Measurements from ENCODE around the gene SPIRE2.
"Not testable (repeated sequence)": the region's sequence is repeated elsewhere in the genome, so short reads cannot be mapped to it uniquely, and the experiment has no call there.

SPIRE2 gene, protein sequence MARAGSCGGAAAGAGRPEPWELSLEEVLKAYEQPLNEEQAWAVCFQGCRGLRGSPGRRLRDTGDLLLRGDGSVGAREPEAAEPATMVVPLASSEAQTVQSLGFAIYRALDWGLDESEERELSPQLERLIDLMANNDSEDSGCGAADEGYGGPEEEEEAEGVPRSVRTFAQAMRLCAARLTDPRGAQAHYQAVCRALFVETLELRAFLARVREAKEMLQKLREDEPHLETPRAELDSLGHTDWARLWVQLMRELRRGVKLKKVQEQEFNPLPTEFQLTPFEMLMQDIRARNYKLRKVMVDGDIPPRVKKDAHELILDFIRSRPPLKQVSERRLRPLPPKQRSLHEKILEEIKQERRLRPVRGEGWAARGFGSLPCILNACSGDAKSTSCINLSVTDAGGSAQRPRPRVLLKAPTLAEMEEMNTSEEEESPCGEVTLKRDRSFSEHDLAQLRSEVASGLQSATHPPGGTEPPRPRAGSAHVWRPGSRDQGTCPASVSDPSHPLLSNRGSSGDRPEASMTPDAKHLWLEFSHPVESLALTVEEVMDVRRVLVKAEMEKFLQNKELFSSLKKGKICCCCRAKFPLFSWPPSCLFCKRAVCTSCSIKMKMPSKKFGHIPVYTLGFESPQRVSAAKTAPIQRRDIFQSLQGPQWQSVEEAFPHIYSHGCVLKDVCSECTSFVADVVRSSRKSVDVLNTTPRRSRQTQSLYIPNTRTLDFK

DNA sequence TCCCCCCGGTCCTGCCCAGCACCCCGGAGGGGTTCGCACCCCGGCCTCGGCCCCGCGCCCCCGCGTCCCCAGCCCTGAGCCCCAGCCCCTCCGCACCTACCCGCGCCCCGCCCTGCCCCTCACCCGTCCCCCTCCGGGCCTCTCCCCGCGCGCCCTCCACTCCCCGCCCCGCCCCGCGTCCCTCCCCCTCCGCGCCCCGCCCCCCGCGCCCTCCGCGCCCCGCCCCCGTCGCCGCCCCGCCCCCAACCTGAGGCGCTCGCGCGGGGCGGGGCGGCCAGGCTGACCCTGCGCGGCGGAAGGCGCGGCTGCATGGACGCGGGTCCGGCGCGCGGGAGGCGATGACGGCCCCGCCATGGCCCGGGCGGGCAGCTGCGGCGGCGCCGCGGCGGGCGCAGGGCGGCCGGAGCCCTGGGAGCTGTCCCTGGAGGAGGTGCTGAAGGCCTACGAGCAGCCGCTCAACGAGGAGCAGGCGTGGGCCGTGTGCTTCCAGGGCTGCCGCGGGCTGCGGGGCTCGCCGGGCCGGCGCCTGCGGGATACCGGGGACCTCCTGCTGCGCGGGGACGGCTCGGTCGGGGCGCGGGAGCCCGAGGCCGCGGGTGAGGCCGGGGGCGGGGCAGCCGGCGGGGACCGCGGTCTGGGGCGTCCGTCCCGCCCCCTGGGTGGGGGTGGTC is at the start of gene SPIRE2:
Gene SPIRE2, plus strand, starts transcription at position 277 of the 671 bp plus-strand sequence. Its CDS starts 76 bp downstream, at position 353.
- DNase-seq (ENCODE audit: low spot score) = peak; percentile 66

DNA sequence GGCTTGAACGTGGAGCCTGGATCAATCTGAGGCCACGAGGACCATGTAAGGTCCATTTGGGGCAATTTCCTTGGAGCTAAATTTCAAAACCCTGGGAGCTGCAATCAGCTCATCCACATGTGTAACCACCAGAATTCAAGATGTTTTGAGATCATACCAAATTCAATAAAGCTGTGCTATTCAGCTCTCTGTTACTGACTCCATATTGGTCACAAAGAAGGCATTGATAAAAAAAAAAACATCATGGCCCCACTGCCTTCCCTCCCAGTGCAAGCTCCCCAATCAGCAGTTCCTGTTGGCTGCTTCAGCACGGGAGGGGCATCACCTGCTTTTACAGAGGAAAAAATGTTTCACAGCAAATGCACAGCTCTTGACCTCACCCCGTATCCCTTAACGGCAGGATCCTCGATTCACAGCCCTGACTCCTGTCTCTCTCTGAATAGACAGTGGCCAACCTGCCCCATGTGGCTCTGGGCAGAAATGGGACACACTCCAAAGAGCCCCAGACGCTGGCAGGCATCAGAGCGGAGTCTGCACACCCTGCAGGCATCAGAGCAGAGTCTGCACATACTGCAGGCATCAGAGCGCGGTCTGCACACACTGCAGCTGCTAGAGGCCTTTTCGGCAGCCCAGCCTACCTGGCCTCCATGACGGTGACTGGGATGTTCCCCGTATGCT is 48.9 kb upstream of the SPIRE2 start:
- no peak for DNase-seq (ENCODE audit: low spot score)

DNA sequence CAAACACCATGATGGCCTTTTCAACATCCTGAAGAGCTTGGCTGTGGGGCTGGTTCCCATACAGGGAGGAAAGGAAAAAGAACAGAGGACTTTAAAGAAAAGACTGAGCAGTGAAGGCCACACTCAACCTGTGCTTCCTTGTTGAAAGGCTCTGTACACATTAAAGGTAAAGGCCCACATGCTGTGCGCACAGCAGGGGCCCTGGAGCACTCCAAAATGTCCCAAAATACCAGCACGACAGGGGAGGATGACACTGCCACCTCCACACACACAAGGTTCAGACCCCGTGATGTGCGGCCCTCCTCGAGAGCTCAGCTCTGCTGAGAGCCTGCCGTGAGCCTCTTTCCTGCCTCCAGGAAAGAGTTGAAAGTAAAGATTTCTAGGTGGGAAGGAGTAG is 48.4 kb upstream of the SPIRE2 start:
- no peak for DNase-seq (ENCODE audit: low spot score)

DNA sequence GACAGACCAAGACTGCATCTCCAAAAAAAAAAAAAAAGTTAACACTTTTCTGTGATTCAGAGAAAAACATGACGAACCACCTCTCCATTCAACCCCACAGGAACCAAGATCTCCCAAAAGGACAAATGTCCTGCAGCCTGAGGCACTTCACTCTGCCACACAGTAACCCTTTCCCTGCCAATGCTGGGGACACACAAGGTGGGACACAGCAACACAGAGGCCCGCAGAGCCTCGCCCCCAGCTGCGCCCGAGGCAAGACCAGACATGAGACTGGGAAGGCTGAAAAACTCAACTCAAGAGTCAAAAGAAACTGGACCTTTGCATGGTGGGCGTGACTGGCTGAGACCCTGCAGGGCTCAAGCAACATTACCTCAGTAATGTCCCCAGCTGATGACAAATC is 45.8 kb upstream of the SPIRE2 start:
- DNase-seq (ENCODE audit: low spot score) = no peak

DNA sequence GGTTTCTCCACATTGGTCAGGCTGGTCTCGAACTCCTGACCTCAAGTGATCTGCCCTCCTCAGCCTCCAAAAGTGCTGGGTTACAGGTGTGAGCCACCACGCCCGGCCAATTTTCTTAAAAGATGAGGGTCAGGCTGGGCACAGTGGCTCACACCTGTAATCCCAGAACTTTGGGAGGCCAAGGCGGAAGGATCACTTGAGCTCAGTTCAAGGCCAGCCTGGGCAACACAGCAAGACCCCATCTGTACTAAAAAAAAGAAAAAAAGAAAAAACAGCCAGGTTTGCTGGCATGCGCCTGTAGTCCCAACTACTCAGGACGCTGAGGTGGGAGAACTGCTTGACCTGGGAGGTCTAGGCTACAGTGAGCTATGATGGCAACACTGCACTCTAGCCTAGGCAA is 44.3 kb upstream of the SPIRE2 start:
- not testable (repeated sequence) for DNase-seq (ENCODE audit: low spot score)

DNA sequence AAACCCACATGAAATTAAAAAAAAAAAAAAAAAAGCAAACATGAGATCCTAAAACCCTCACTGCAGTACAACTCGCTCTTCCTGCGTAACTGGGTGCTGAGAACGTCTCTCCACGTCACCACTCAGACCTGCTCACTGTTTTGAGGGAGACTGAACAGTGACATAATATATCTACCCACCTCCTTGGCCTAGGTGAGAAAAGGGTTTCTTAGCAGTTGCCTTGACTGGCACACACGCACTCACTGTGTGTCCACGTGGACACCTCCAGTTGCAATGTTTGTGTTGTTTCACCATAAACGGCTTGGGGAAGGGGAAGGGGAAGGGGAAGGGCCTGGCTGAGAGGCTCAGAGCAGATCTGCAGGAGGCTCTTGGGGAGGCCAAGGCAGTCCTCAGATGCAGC is 43.9 kb upstream of the SPIRE2 start:
- DNase-seq (ENCODE audit: low spot score) = peak; percentile 25

DNA sequence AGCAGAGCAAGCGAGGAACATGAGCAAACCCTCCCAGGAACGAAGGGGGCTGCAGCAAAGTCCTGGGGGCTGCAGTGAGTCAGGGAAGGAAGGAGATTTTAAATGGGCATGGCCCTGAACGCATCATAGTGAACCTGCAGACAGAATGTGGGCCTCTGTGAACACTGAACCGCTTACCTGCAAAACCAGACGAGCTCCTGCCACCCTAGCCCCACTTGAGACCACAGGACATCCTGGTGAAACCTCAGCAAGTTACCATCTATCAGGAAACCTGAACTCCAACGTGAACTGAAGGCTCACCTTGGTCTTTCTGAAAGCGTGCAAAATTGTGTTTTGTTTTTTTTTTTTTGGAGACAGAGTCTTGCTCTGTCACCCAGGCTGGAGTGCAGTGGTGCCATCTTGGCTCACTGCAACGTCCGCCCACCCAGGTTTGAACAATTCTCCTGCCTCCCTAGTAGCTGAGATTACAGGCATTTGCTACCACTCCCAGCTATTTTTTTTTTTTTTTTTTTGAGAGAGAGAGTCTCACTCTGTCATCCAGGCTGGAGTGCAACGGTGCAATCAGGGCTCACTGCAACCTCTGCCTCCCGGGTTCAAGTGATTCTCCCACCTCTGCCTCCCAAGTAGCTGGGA is 42.6 kb upstream of the SPIRE2 start:
- DNase-seq (ENCODE audit: low spot score) = peak; percentile 52

DNA sequence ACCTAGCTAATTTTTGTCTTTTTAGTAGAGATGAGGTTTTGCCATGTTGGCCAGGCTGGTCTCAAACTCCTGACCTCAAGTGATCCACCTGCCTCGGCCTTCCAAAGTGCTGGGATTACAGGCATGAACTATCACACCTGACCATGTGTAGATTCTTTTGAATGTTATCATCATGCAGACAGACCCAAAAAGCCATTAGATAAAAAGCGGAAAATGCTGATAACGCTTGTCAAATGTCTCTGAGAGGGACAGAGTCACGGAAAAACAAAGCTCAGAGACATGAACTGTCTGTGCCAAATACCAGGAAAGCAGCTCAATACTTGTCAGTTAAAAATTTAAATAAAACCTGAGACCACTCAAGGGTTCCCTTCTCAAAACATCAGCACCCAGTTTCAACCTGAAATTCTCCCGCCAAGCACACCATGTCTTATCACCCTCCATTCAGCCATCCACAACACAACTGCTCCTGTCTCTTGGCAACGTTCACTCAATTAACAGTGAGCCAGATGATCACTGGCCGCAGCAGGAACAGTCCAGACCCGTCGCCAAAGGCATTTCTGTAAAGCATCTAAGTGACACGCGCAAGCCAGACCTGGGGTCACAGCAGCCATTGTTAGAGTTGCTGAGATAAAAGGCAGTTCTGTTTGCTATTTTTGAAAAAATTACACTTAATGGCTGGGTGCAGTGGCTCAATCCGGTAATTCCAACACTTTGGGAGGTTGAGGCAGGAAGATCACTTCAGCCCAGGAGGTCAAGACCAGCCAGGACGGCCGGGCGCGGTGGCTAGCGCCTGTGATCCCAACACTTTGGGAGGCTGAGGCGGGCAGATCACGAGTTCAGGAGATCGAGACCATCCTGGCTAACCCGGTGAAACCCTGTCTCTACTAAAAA is 41.6 kb upstream of the SPIRE2 start:
- DNase-seq (ENCODE audit: low spot score) = no peak

DNA sequence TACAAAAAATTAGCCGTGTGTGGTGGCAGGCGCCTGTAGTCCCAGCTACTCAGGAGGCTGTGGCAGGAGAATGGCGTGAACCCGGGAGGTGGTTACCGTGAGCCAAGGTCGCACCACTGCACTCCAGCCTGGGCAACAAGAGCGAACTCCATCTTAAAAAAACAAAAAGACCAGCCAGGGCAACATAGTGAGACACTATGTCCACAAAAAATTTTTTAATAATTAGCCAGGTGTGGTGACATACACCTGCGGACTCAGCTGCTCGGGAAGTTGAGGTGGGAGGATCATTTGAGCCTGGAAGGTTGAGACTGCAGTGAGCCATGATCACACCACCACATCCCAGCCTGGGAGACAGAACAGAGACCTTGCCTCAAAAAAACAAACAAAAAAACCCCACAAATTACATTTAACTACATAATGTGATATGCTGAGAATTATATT is 40.9 kb upstream of the SPIRE2 start:
- DNase-seq (ENCODE audit: low spot score) = no peak

DNA sequence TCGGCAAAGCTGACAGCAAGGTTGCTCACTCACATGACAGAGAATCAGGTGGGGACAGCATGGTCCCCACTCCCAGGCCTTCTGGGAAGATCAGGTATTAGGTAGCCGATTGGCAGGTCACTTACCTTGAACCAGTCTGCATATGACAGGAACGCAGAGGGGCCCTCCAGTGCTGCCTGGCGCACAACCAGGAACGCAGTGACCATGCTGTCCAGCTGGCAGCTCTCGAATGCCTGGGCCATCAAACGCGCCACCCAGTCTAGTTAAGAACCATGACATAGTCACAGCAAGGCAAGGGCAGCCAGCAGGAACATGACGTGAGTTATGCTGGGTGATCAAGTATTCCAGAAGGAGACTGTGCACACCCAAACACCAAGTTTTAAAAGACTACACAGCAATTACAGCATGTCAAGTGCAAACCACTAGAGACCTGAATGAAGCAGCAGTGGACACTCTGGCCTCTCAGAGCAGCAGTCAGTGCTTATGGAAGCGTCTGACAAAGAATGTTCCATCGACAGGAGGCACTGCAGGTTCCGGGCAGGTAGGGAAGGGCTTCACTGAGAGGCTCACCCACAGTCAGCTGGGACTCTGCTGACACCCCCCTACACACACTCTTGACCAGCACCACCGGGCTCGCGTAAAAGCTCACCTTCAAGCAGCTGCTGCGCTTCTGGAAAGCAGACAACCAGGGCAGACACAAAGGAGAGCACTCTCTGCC is 36.8 kb upstream of the SPIRE2 start:
- DNase-seq (ENCODE audit: low spot score) = no peak

DNA sequence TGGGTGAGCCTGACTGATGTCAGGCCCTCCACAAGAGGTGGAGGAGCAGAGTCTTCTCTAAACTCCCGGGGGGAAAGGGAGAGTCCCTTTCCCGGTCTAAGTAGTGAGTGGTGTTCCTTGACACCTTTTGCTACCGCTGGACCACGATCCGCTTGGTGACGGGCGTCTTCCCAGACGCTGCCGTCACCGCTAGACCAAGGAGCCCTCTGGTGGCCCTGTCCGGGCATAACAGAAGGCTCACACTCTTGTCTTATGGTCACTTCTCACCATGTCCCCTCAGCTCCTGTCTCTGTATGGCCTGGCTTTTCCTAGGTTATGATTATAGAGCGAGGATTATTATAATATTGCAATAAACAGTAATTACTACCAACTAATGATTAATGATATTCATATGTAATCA is 35.2 kb upstream of the SPIRE2 start:
- peak; percentile 71 for DNase-seq (ENCODE audit: low spot score)

DNA sequence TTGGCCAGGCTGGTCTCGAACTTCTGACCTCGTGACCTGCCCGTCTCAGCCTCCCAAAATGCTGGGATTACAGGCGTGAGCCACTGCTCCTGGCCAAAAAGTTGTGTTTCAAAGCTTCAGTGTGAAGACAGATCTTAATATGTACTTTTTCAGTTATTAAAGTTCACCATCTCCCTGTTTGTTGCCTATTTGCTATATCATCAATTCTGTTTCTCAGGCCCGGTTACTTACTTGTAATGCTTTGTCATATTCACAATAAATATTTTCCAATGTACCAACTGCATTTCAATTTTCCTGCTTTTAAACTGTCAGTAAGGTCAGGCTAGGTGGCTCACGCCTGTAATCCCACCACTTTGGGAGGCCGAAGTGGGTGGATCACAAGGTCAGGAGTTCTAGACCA is 34.3 kb upstream of the SPIRE2 start:
- DNase-seq (ENCODE audit: low spot score) = no peak

DNA sequence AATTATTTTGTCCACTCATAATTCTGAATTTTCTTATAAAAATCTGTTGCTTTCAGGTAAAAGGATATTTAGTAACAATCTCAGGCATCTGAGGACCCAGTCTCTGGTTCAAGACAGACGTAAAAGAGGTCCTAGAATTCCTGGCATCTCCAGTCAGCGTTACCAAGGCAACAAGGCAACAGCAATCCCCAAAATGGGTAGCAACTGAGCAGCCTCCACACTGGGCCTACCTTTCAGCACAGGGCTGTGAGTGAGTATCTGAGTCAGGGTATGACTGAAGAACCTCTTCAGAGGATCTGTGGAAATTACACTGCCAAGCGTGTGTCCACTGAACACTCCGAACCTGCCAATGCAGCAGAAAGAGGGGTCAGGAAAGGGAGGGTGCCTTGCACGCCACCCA is 32.6 kb upstream of the SPIRE2 start:
- no peak for DNase-seq (ENCODE audit: low spot score)

DNA sequence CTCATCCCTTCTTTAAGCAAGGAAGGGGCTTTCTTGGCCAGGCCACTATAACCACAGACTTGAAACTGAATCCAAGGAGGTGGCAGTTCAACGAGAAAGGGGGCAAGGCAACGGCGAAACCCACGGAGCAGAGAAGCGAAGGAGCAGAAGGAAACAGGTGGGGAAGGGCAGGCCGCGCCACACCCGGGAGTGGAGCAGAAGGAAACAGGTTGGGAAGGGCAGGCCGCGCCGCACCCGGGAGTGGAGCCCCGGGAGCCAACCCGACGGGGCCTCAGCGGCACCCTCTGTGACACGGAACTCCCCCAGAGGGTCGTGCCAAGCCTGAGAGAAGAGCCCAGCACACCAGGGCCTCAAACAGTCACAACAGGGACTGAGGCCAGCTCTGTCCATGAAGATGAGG is 32.2 kb upstream of the SPIRE2 start:
- DNase-seq (ENCODE audit: low spot score) = no peak

DNA sequence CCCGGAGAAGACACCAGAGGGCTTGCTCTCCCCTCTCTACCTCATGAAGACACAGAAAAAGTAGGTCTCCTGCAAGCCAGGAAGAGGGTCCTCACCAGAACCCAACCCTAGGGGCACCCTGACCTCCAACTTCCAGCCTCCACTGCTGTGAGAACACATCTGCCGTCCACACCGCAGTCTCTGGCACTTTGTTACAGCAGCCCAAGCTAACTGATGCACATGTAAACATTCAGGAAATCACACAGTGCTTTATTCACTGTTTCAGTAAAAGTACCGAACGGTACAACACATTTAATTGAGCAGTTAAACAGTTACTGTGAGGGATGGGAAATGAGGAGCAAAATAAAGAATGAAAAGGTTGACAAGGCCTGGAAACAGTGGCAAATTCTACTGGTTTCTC is 30.1 kb upstream of the SPIRE2 start:
- no peak for DNase-seq (ENCODE audit: low spot score)

DNA sequence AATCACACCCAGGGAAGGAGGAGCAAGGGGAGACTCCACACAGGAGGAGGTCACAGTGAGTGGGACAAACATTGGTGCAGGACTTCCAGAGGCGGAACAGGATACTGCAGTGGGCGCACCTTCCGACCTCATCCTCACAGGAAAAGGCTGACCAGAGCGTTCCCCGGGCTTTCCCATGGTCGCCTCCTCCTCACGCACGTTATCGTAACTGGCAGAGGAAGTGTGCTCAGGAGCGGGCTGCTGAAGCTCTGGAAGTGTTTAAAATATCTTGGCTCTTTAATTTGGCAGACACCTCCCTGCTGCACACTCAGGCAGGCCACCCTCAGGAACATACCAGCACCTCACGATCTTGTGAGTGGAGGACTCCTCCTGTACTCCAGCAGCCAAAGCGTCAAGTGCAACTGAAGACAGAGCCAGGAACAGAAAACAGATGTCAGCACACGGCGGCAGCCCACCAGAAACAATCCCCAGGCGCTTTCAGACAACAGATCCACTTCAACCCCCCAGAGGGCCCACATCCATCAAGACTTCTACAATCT is 29.4 kb upstream of the SPIRE2 start:
- DNase-seq (ENCODE audit: low spot score) = no peak

DNA sequence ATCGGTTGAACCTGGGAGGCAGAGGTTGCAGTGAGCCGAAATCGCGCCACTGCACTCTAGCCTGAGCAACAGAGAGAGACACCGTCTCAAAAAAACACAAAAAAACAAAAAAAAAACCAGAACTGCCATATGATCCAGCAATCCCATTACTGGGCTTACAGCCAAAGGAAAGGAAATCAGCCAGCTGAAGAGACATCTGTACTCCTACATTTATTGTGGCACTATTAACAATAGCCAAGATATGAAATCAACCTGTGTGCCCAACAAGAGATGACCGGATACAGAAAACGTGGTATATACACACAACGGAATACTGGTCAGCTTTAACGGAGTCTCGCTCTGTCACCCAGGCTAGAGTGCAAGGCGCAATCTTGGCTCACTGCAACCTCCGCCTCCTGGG is 26.5 kb upstream of the SPIRE2 start:
- DNase-seq (ENCODE audit: low spot score) = no peak

DNA sequence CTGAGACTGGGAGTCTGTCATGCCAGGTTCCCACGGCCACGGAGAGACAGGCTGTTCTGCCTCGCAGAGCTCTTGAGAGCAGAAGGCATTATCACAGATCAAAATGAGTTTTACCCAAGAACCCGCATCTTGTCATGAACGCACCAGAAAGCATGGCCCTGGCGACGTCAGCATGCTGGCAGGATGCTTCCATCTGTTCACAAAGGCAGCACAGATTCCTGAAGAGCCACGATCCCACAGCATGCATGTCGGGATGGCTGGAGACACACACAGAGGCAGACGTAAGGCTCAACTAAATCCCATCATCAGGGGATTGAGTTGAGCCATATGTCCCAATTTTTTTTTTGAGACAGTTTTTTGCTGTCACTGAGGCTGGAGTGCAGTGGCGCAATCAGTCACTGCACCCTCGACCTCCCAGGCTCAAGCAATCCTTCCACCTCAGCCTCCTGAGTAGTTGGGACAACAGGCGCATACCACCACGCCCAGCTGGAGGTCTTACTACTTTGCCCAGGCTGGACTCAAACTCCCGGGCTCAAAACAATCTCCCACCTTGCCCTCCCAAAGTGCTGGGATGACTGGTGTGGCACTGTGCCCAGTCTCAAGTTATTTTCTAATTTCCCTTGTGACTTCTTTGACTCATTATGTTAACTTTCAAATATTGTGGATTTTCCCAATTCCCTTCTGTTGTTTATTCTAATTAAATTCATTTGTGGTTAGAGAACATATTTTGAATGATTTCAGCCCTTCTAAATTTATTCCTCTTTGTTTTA is 23.0 kb upstream of the SPIRE2 start:
- DNase-seq (ENCODE audit: low spot score) = no peak

DNA sequence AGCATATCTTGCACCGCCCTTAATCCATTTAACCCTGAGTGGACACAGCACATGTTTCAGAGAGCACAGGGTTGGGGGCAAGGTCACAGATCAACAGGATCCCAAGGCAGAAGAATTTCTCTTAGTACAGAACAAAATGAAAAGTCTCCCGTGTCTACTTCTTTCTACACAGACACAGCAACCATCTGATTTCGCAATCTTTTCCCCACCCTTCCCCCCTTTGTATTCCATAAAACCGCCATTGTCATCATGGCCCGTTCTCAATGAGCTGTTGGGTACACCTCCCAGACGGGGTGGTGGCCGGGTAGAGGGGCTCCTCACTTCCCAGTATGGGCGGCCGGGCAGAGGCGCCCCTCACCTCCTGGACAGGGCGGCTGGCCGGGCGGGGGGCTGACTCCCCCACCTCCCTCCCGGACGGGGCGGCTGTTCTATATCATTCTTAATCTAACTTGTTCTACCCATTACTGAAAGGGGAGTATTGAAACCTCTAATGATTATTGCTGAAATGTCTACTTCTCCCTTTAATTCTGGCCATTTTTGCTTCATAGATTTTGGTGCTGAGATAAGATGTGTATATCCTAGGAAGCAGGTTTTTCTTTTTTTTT is 21.6 kb upstream of the SPIRE2 start:
- DNase-seq (ENCODE audit: low spot score) = not testable (repeated sequence)
